NT2/D1 (cell line): Measurements from ENCODE around the gene RASGRP1.

Experiments
- DNase-seq: peaks from one replicate; pipeline ENCODE4 v3.0.0-alpha.2; 2011; ENCODE audit warnings: low read depth, low spot score
- H3K27me3 ChIP-seq: 2 replicates; pipeline ENCODE4 v1.6.0; 2011; ENCODE audit warnings: mild to moderate bottlenecking; ENCODE audit not compliant: insufficient read length, insufficient read depth
- H3K36me3 ChIP-seq: 2 replicates; pipeline ENCODE4 v1.6.1; 2011; ENCODE audit warnings: mild to moderate bottlenecking, low read length, mixed read lengths; ENCODE audit not compliant: insufficient read depth, insufficient read length
- H3K4me1 ChIP-seq: 2 replicates; pipeline ENCODE4 v1.5.1; 2011; ENCODE audit not compliant: insufficient read depth, insufficient read length
- H3K4me3 ChIP-seq: 2 replicates; pipeline ENCODE4 v1.5.1; 2011; ENCODE audit warnings: low read depth; ENCODE audit not compliant: insufficient read length
- H3K9ac ChIP-seq: 2 replicates; pipeline ENCODE4 v1.6.0; 2011; ENCODE audit warnings: low read depth; ENCODE audit not compliant: insufficient read length
- H3K9me3 ChIP-seq: 2 replicates; pipeline ENCODE4 v1.5.1; 2011; ENCODE audit warnings: mild to moderate bottlenecking, low read length; ENCODE audit not compliant: insufficient read depth
- SUZ12 ChIP-seq: IDR thresholded peaks from 2 replicates; pipeline ENCODE4 v1.6.1; 2011; ENCODE audit not compliant: insufficient read length, insufficient read depth; ENCODE audit errors: extremely low read depth
- YY1 ChIP-seq: IDR thresholded peaks from 2 replicates; pipeline ENCODE4 v1.6.1; 2011; ENCODE audit not compliant: insufficient read length, insufficient read depth
- ZNF274 ChIP-seq: IDR thresholded peaks from 2 replicates; pipeline ENCODE4 v1.6.1; 2011; ENCODE audit warnings: mild to moderate bottlenecking, low read depth, low read length

Gene RASGRP1

GRCh38 chr15:38545179-38545578 is 19.4 kb downstream of the RASGRP1 start:
- H3K36me3 ChIP-seq = no peaks in the 10 kb centered on the region
- TF ChIP-seq SUZ12 = no peak
- TF ChIP-seq YY1 = no peak
- TF ChIP-seq ZNF274 = no peak
- no peak overlapping the region for H3K9ac ChIP-seq
- no peaks in the 10 kb centered on the region for H3K9me3 ChIP-seq
- H3K4me1 ChIP-seq = no peaks in the 10 kb centered on the region
- no peaks in the 10 kb centered on the region for H3K27me3 ChIP-seq
- no peak overlapping the region for H3K4me3 ChIP-seq
- DNase-seq = no peak

GRCh38 chr15:38541026-38541425 is 23.6 kb downstream of the RASGRP1 start:
- no peaks in the 10 kb centered on the region for H3K36me3 ChIP-seq
- H3K4me1 ChIP-seq = no peaks in the 10 kb centered on the region
- DNase-seq = no peak
- H3K9ac ChIP-seq = no peak overlapping the region
- no peaks in the 10 kb centered on the region for H3K27me3 ChIP-seq
- no peak overlapping the region for H3K4me3 ChIP-seq
- H3K9me3 ChIP-seq = no peaks in the 10 kb centered on the region
- TF ChIP-seq ZNF274 = no peak
- no peak for TF ChIP-seq YY1
- TF ChIP-seq SUZ12 = no peak

GRCh38 chr15:38540510-38540909 is 24.1 kb downstream of the RASGRP1 start:
- TF ChIP-seq ZNF274 = no peak
- no peak for TF ChIP-seq YY1
- no peak for TF ChIP-seq SUZ12
- Histone ChIP-seq H3K9me3 (no peaks in the 10 kb centered on the region), H3K4me3 (no peak overlapping the region), H3K36me3 (no peaks in the 10 kb centered on the region), H3K4me1 (no peaks in the 10 kb centered on the region), H3K27me3 (no peaks in the 10 kb centered on the region), H3K9ac (no peak overlapping the region)
- no peak for DNase-seq

- DNase-seq = no peak
- Histone ChIP-seq H3K9ac (no peak overlapping the region), H3K9me3 (no peaks in the 10 kb centered on the region), H3K27me3 (no peaks in the 10 kb centered on the region), H3K4me3 (no peak overlapping the region), H3K4me1 (no peaks in the 10 kb centered on the region), H3K36me3 (no peaks in the 10 kb centered on the region)
- TF ChIP-seq SUZ12 (no peak), YY1 (no peak), ZNF274 (no peak)
Observed at GRCh38 chr15:38539008-38539343, 25.6 kb downstream of the RASGRP1 start.

GRCh38 chr15:38538328-38539007 is 26.1 kb downstream of the RASGRP1 start:
- TF ChIP-seq YY1 (no peak), ZNF274 (no peak), SUZ12 (no peak)

GRCh38 chr15:38536201-38536676 is 28.4 kb downstream of the RASGRP1 start:
- no peak for DNase-seq
- H3K27me3 ChIP-seq = no peaks in the 10 kb centered on the region
- no peaks in the 10 kb centered on the region for H3K4me1 ChIP-seq
- no peaks in the 10 kb centered on the region for H3K9me3 ChIP-seq
- H3K36me3 ChIP-seq = no peaks in the 10 kb centered on the region
- no peak overlapping the region for H3K9ac ChIP-seq
- no peak overlapping the region for H3K4me3 ChIP-seq
- TF ChIP-seq YY1 (no peak), SUZ12 (no peak), ZNF274 (no peak)

More at GRCh38 chr15:38538328-38539007, 26.1 kb downstream of the RASGRP1 start:
- H3K9me3 ChIP-seq = no peaks in the 10 kb centered on the region
- H3K9ac ChIP-seq = no peak overlapping the region
- no peaks in the 10 kb centered on the region for H3K36me3 ChIP-seq
- H3K4me3 ChIP-seq = no peak overlapping the region
- DNase-seq = no peak
- no peaks in the 10 kb centered on the region for H3K4me1 ChIP-seq
- no peaks in the 10 kb centered on the region for H3K27me3 ChIP-seq

- Histone ChIP-seq H3K27me3 (no peaks in the 10 kb centered on the region), H3K4me3 (no peak overlapping the region), H3K4me1 (no peaks in the 10 kb centered on the region), H3K36me3 (no peaks in the 10 kb centered on the region), H3K9ac (no peak overlapping the region), H3K9me3 (no peaks in the 10 kb centered on the region)
- TF ChIP-seq SUZ12 = no peak
- no peak for TF ChIP-seq ZNF274
- TF ChIP-seq YY1 = no peak
- no peak for DNase-seq
Observed at GRCh38 chr15:38535491-38536200, 29.0 kb downstream of the RASGRP1 start.
